GM19455 (cell line): ENCODE measurements around the gene ADAMTS12.
"Not testable (repeated sequence)": the region's sequence is repeated elsewhere in the genome, so short reads cannot be mapped to it uniquely, and the experiment has no call there.

Experiments
- ATAC-seq: cut with Tn5 transposase; IDR thresholded peaks from one replicate; pipeline ENCODE4 v1.9.1; 2021; ENCODE audit not compliant: unreplicated experiment

Gene ADAMTS12

GRCh38 chr5:33891788-33892619, at the start of gene ADAMTS12:
TSS of gene ADAMTS12 (minus strand) at chr5:33891990. CDS start at chr5:33891856, 134 bp downstream.
- ATAC-seq: no peak

GRCh38 chr5:33941090-33941489, 49.3 kb upstream of the ADAMTS12 start:
- ATAC-seq: no peak

- ATAC-seq: no peak
Measured at GRCh38 chr5:33939556-33940262, 47.9 kb upstream of the ADAMTS12 start.

- no peak for ATAC-seq
Measured at GRCh38 chr5:33938881-33939280, 47.1 kb upstream of the ADAMTS12 start.

- no peak for ATAC-seq
Measured at GRCh38 chr5:33938507-33938796, 46.7 kb upstream of the ADAMTS12 start.

- ATAC-seq: no peak
Measured at GRCh38 chr5:33937707-33938506, 46.1 kb upstream of the ADAMTS12 start.

- no peak for ATAC-seq
Measured at GRCh38 chr5:33937017-33937706, 45.4 kb upstream of the ADAMTS12 start.

GRCh38 chr5:33936381-33937016, 44.7 kb upstream of the ADAMTS12 start, which contains the start of gene RXFP3:
TSS of gene RXFP3 (plus strand) at chr5:33936386. CDS start at chr5:33936741, 355 bp downstream.
- ATAC-seq: no peak

GRCh38 chr5:33936004-33936380, 44.2 kb upstream of the ADAMTS12 start:
- ATAC-seq: no peak

- ATAC-seq: peak; percentile 29
Measured at GRCh38 chr5:33934176-33934575, 42.4 kb upstream of the ADAMTS12 start.

- ATAC-seq: peak; percentile 89
Measured at GRCh38 chr5:33933723-33934169, 42.0 kb upstream of the ADAMTS12 start.

- ATAC-seq: no peak
Measured at GRCh38 chr5:33931136-33931535, 39.3 kb upstream of the ADAMTS12 start.

- no peak for ATAC-seq
Measured at GRCh38 chr5:33929925-33930690, 38.3 kb upstream of the ADAMTS12 start.

GRCh38 chr5:33928283-33928682, 36.5 kb upstream of the ADAMTS12 start:
- ATAC-seq: no peak

- ATAC-seq: no peak
Measured at GRCh38 chr5:33927685-33928084, 35.9 kb upstream of the ADAMTS12 start.

GRCh38 chr5:33925278-33925677, 33.5 kb upstream of the ADAMTS12 start:
- ATAC-seq: no peak

- ATAC-seq: no peak
Measured at GRCh38 chr5:33921002-33921401, 29.2 kb upstream of the ADAMTS12 start.

GRCh38 chr5:33914844-33915243, 23.1 kb upstream of the ADAMTS12 start:
- not testable (repeated sequence) for ATAC-seq

GRCh38 chr5:33906248-33906647, 14.5 kb upstream of the ADAMTS12 start:
- ATAC-seq: not testable (repeated sequence)

GRCh38 chr5:33905381-33905780, 13.6 kb upstream of the ADAMTS12 start:
- no peak for ATAC-seq
